Breast epithelium (tissue), 3 donors: Measurements from ENCODE around the gene TF.

Source experiments
- POLR2AphosphoS5 ChIP-seq, 3 donors: sonication (generic); formaldehyde crosslinking; IDR thresholded peaks; one replicate each; pipeline ENCODE4 v1.6.1; 2017; ENCODE audit warnings: antibody characterized with exemption in 3 of 3
- TF ChIP-seq, protein P1 (sequence below), 3 donors: fragments of 450-650 bp; IDR thresholded peaks; one replicate each; pipeline ENCODE4 v1.5.1; 2016 to 2017; ENCODE audit warnings: antibody characterized with exemption in 3 of 3, mild to moderate bottlenecking in 3 of 3, moderate library complexity in 3 of 3

DNA sequence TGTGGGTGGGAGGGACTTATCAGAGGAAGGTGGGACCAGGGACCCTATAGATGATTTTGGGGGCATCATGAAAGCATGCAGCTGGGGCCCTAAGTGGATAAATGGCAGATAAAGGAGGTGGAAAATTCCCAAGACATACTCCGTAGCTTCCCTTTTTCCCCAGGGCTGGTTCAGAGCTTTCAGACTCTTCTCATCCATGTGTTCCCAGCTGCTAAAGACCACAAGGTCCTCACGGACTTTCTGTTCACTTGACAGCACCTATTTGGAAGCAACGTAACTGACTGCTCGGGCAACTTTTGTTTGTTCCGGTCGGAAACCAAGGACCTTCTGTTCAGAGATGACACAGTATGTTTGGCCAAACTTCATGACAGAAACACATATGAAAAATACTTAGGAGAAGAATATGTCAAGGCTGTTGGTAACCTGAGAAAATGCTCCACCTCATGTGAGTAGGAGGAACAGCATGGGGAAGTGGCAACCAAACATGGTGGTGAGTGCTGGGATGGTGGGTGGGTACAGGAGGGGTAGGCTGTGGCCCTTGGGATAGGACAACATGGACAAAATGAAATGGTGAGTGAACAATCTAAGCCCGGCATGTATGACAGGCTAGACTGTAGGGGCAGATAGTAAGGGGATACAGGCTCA, 30.7 kb downstream of the TF start:
- TF ChIP-seq, protein P1, sequence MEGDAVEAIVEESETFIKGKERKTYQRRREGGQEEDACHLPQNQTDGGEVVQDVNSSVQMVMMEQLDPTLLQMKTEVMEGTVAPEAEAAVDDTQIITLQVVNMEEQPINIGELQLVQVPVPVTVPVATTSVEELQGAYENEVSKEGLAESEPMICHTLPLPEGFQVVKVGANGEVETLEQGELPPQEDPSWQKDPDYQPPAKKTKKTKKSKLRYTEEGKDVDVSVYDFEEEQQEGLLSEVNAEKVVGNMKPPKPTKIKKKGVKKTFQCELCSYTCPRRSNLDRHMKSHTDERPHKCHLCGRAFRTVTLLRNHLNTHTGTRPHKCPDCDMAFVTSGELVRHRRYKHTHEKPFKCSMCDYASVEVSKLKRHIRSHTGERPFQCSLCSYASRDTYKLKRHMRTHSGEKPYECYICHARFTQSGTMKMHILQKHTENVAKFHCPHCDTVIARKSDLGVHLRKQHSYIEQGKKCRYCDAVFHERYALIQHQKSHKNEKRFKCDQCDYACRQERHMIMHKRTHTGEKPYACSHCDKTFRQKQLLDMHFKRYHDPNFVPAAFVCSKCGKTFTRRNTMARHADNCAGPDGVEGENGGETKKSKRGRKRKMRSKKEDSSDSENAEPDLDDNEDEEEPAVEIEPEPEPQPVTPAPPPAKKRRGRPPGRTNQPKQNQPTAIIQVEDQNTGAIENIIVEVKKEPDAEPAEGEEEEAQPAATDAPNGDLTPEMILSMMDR (IDR thresholded peaks at IDR 0.05): no peak
- no peak for TF ChIP-seq POLR2AphosphoS5 (IDR thresholded peaks at IDR 0.05)
